ENCODE measurements around the gene OR14A16.

OR14A16 gene

GRCh38 chr1:247769603-247770002 lies 54.3 kb downstream of the OR14A16 start:
- no peak for DNase-seq (ENCODE audit: low read depth, low spot score)

Data from ELF-1 (cell line).